Liver (tissue), 3 donors: ENCODE measurements around the gene CCR4.
"Not testable (repeated sequence)": the region's sequence is repeated elsewhere in the genome, so short reads cannot be mapped to it uniquely, and the experiment has no call there.

Source experiments
- EGR1 ChIP-seq, 2 donors: IDR thresholded peaks; 2 replicates each; pipeline ENCODE4 v1.6.1; 2016 to 2018; ENCODE audit warnings: antibody characterized with exemption in 2 of 2, low read depth in 2 of 2
- GABPA ChIP-seq, 2 donors: IDR thresholded peaks in 1 of 2; conservative IDR thresholded peaks in 1 of 2; 2 replicates each; pipeline ENCODE4 v1.6.1; 2016; ENCODE audit warnings: antibody characterized with exemption in 2 of 2, mild to moderate bottlenecking in 1 of 2, moderate library complexity in 1 of 2
- JUND ChIP-seq, 2 donors: IDR thresholded peaks; 2 replicates each; pipeline ENCODE4 v1.6.1; 2016; ENCODE audit warnings: antibody characterized with exemption in 2 of 2
- RAD21 ChIP-seq, 2 donors: IDR thresholded peaks; 2 replicates each; pipeline ENCODE4 v1.6.1; 2016; ENCODE audit warnings: antibody characterized with exemption in 2 of 2, mild to moderate bottlenecking in 2 of 2
- TAF1 ChIP-seq: conservative IDR thresholded peaks from 2 replicates; pipeline ENCODE4 v1.6.1; 2016; ENCODE audit warnings: antibody characterized with exemption, mild to moderate bottlenecking
- YY1 ChIP-seq: IDR thresholded peaks from 2 replicates; pipeline ENCODE4 v1.6.1; 2016; ENCODE audit warnings: antibody characterized with exemption, mild to moderate bottlenecking
- TF ChIP-seq, protein P1 (sequence below): fragments of 150-350 bp; IDR thresholded peaks from 2 replicates; pipeline ENCODE4 v1.5.1; 2017; ENCODE audit warnings: improper control_type of control experiment, low read depth, low read length; ENCODE audit not compliant: missing input control
- TF ChIP-seq, protein P2 (sequence below): IDR thresholded peaks from 2 replicates; pipeline ENCODE4 v1.6.1; 2016; ENCODE audit warnings: antibody characterized with exemption, mild to moderate bottlenecking
- TF ChIP-seq, protein P3 (sequence below): IDR thresholded peaks from 2 replicates; pipeline ENCODE4 v1.6.1; 2016; ENCODE audit warnings: antibody characterized with exemption
- TF ChIP-seq, protein P4 (sequence below): IDR thresholded peaks from 2 replicates; pipeline ENCODE4 v1.6.1; 2016; ENCODE audit warnings: antibody characterized with exemption
- TF ChIP-seq, protein P5 (sequence below): IDR thresholded peaks from 2 replicates; pipeline ENCODE4 v1.6.1; 2016; ENCODE audit warnings: antibody characterized with exemption
- donor health status: healthy.
- donor health status: healthy.

DNA sequence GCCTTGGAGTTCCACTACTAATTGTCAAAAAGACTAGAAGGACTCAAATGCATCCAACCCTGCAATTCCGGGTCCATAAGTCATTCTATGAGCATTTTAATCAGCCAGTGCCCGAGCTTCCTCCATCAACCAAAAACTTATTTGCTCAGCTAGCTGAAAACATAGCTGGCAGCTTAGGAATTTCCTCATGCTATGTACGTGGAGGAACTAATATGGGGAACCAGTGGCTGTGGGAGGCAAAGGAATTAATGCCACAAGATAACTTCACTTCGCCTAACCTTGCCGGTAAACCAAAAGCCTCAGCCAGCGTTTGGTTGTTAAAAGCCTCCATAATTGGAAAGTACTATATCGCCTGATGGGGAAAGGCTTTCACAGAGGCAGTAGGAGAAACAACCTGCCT is 19.8 kb downstream of the CCR4 start:
- TF ChIP-seq, protein P1, sequence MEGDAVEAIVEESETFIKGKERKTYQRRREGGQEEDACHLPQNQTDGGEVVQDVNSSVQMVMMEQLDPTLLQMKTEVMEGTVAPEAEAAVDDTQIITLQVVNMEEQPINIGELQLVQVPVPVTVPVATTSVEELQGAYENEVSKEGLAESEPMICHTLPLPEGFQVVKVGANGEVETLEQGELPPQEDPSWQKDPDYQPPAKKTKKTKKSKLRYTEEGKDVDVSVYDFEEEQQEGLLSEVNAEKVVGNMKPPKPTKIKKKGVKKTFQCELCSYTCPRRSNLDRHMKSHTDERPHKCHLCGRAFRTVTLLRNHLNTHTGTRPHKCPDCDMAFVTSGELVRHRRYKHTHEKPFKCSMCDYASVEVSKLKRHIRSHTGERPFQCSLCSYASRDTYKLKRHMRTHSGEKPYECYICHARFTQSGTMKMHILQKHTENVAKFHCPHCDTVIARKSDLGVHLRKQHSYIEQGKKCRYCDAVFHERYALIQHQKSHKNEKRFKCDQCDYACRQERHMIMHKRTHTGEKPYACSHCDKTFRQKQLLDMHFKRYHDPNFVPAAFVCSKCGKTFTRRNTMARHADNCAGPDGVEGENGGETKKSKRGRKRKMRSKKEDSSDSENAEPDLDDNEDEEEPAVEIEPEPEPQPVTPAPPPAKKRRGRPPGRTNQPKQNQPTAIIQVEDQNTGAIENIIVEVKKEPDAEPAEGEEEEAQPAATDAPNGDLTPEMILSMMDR = not testable (repeated sequence)
- TF ChIP-seq, protein P2, sequence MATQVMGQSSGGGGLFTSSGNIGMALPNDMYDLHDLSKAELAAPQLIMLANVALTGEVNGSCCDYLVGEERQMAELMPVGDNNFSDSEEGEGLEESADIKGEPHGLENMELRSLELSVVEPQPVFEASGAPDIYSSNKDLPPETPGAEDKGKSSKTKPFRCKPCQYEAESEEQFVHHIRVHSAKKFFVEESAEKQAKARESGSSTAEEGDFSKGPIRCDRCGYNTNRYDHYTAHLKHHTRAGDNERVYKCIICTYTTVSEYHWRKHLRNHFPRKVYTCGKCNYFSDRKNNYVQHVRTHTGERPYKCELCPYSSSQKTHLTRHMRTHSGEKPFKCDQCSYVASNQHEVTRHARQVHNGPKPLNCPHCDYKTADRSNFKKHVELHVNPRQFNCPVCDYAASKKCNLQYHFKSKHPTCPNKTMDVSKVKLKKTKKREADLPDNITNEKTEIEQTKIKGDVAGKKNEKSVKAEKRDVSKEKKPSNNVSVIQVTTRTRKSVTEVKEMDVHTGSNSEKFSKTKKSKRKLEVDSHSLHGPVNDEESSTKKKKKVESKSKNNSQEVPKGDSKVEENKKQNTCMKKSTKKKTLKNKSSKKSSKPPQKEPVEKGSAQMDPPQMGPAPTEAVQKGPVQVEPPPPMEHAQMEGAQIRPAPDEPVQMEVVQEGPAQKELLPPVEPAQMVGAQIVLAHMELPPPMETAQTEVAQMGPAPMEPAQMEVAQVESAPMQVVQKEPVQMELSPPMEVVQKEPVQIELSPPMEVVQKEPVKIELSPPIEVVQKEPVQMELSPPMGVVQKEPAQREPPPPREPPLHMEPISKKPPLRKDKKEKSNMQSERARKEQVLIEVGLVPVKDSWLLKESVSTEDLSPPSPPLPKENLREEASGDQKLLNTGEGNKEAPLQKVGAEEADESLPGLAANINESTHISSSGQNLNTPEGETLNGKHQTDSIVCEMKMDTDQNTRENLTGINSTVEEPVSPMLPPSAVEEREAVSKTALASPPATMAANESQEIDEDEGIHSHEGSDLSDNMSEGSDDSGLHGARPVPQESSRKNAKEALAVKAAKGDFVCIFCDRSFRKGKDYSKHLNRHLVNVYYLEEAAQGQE = not testable (repeated sequence)
- TF ChIP-seq JUND (IDR thresholded peaks at IDR 0.05); TAF1; YY1; EGR1 (IDR thresholded peaks at IDR 0.05; ENCODE audit: low read depth in 2 of 2); GABPA (IDR thresholded peaks at IDR 0.05 in 1 of 2, conservative IDR thresholded peaks at IDR 0.05 in 1 of 2); RAD21 (IDR thresholded peaks at IDR 0.05): not testable (repeated sequence)
- TF ChIP-seq, protein P3, sequence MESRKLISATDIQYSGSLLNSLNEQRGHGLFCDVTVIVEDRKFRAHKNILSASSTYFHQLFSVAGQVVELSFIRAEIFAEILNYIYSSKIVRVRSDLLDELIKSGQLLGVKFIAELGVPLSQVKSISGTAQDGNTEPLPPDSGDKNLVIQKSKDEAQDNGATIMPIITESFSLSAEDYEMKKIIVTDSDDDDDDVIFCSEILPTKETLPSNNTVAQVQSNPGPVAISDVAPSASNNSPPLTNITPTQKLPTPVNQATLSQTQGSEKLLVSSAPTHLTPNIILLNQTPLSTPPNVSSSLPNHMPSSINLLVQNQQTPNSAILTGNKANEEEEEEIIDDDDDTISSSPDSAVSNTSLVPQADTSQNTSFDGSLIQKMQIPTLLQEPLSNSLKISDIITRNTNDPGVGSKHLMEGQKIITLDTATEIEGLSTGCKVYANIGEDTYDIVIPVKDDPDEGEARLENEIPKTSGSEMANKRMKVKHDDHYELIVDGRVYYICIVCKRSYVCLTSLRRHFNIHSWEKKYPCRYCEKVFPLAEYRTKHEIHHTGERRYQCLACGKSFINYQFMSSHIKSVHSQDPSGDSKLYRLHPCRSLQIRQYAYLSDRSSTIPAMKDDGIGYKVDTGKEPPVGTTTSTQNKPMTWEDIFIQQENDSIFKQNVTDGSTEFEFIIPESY = not testable (repeated sequence)
- TF ChIP-seq, protein P4, sequence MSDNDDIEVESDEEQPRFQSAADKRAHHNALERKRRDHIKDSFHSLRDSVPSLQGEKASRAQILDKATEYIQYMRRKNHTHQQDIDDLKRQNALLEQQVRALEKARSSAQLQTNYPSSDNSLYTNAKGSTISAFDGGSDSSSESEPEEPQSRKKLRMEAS = not testable (repeated sequence)
- TF ChIP-seq, protein P5, sequence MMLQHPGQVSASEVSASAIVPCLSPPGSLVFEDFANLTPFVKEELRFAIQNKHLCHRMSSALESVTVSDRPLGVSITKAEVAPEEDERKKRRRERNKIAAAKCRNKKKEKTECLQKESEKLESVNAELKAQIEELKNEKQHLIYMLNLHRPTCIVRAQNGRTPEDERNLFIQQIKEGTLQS = not testable (repeated sequence)
